Fibroblast of the conjunctiva (primary cell): ENCODE measurements around the gene FYB1.

Experiments used
- DNase-seq: peaks from one replicate; pipeline ENCODE4 v3.0.0-alpha.2; 2010; ENCODE audit warnings: low read depth

FYB1 gene

GRCh38 chr5:39205550-39205949, 13.8 kb downstream of the FYB1 start:
- no peak for DNase-seq

GRCh38 chr5:39203951-39204350, 15.4 kb downstream of the FYB1 start:
- DNase-seq, result no peak

DNA sequence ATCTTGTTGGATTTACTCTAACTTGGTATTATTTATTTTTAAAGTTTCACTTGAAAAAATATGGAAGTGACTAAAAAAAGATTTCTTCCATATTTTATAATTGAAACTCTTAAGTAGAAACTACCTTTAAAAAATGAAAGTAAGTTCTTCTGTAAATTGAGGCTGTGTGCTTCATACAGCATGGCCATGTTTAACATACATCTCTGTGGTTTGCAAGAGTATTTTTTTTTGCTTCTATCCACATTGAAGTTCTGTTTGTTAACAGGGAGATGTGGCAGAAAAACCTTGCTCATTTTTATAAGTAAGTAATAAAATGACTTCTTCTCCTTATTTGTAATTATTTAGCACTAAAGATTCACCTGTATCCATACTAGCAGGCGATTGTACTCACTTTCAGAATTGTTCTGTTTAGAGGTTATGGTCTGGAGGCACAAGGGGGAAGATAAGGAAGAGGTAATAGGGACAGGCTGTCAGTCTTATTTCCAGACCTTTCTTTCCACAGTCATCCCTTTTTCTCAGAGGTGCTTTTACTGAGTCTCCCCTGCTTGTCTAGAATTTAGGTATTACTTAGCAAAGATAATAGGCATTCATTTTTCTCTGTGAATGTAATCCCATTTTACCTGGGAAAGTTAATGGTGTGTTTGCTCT, 16.0 kb downstream of the FYB1 start:
- DNase-seq, result no peak

- DNase-seq, result no peak
Observed at GRCh38 chr5:39202597-39203274, 16.6 kb downstream of the FYB1 start.

DNA sequence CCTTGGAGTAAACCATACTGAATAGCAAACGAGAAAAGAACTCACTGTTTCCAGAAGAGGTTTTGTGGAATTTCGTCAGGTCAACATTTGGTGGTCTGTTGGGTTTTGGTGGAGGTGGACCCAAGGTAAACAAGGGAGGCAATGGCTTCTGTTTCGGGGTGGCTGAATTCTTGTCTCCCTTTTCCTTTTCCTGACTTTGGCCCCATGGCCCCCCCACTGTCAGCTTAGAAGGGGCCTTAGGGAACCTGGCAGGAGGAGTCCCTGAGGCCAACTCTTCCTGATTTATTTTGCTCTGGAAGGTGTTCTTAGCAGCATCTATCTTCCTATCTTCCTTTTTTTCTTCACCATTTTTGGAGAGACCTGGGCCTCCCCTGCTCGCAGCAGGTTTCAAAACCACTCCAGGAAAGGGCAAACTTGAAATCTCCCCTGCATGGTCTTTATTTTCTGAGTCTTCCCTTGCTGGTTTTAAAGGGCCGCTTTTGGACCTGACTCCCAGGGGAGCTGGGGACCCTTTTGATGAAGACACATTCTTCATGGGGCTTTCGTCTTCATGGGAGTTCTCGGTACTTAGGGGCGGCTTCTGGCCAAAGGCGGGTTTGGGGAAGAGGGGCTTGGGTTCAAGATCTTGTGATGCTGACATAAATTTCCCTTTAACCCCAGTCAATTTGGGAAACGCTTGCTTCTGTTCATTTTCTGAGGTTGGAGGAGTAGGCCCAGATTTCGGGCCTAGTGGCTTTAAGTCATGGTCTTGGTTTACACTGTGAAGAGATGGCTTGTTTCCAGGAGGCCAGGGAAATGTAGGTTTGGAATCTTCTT, 17.4 kb downstream of the FYB1 start:
- DNase-seq, result no peak

GRCh38 chr5:39201160-39201780, 18.1 kb downstream of the FYB1 start:
- DNase-seq, result no peak

DNA sequence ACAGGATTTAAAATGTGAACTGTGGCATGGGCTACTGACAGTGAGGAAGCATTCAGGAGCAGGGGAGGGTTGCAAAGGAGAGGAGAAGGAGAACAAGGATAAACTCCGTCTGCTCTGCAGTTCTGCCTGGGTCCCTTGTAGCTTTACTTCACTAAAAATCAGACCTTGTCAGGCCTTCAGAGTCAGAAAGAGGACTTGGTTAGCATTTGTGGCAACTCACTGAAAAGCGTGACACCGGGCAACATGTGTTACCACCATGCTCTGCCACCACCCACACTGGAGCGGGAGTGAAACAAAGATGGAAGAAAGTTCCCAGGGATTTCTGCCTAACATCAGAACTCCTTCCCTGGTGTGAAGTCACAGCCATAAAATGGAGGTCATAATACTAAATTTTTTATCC, 19.3 kb downstream of the FYB1 start:
- DNase-seq, result no peak

GRCh38 chr5:39199335-39199734, 20.0 kb downstream of the FYB1 start:
- no peak for DNase-seq

DNA sequence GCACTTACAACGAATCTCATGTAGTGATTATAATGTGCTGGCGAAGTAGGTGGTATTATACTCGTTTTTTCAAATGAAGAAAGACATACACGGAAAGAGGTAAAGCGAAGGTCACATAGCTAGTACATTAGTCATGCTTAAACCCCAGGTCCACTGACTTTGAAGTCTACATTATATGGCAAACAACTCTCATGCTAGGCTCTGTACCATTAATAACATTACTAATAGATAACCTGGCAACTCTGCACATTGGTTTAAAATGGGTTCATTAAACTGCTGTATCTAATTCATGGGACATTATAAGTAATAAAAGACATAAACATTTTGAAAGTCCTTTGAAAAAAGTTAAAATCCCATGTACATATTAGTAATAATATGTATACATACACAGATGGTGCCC, 21.2 kb downstream of the FYB1 start:
- DNase-seq, result no peak

GRCh38 chr5:39197556-39197955, 21.8 kb downstream of the FYB1 start:
- DNase-seq, result no peak

GRCh38 chr5:39195198-39195826, 24.1 kb downstream of the FYB1 start:
- no peak for DNase-seq

- DNase-seq, result no peak
Observed at GRCh38 chr5:39194466-39195136, 24.8 kb downstream of the FYB1 start.

- no peak for DNase-seq
Observed at GRCh38 chr5:39193553-39194465, 25.6 kb downstream of the FYB1 start.

- DNase-seq, result no peak
Observed at GRCh38 chr5:39192450-39193160, 26.8 kb downstream of the FYB1 start.

DNA sequence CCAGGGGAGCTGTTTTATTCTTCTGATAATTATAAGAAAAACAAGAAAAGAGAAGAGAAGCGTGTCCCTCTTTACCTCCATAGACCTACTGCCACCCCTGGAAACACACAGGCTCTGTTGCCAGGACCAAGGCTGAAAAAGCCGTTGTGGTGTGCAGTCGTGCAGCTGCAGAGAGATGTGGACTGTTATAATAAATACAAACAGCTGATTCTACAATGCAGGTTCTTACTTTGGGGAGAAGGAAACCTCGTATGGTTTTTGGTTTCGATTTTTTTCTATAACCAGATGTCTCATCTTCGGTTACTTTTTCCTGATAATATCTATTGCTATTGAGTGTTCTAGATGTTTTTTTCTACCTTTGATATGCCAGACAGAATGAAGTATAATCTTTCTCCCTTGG, 28.1 kb downstream of the FYB1 start:
- no peak for DNase-seq

DNA sequence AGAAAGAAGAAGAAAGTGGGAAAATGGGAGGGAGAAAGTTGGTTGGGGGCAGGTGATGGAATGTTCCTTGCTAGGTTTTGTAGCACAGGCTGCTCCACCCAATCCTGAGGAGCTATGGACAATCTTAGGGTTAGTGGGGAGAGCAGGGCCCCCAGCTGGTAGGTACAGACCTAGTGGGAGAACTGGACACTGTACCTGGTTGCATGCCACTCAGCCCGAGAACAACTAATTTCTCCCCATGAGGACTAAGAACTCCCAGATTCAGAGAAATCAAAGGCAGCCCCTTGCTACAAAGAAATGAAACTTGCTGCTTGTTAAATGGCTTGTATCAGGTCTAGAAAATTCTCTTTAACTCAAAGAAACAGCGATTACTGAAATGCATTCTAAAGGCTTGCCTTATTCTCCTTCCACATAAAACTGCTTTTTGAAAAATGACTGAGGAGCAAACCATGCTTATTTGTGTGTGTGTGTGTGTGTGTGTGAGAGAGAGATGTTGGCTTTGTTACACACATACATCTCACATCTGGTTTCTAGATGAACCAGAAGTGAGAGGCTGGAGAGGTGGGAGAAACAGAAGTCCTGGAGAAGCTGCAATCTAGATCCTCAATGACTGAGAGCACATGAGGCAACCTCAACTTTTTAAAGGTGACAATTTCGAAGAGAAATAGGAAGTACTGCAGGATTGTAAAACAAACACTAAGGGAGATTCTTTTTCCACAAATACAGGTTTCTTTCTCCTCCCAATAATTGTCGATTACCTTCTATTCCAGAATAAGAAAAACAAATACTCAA, 28.9 kb downstream of the FYB1 start:
- no peak for DNase-seq

DNA sequence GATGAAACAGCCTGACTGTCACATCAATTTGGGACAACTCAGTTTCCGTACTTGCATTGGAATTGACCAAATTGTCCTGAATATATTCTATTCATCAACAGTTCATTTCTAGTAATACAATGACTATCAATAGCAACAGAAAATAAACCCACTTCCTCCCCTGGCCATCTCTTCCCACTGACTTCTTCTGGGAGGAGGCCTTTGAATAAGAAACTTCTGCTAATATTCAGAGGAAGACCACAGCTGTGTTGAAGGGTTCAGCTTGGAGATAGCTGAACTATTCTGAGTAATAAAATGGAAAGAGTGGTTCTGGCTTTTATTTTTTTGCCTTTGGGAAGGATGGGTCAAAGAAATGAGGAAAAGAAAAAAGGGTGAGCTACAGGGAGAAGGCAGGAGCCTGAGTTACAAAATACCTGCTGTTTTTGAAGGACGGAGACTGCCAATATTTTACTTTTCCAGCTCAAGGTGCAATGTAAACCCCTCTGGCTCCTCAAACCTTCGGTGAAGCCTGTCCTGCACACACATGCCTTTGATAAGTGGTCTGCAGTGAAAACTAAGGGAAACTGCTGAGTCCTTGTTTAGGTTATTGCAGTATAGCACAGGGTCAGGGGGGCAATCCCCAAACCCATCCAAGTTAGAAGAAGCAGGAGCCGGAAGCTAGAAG, 29.9 kb downstream of the FYB1 start:
- DNase-seq, result no peak
